GM20431 (cell line): ENCODE data around the gene GSTM1.

Experiments used
- in situ Hi-C: fragments of 300-500 bp; cut with MseI, MboI; formaldehyde crosslinking; loops from one replicate; pipeline ENCODE4 v1.15.0; 2020; ENCODE audit warnings: low sequenced_read_pairs; ENCODE audit not compliant: unreplicated experiment

The GSTM1 gene

DNA sequence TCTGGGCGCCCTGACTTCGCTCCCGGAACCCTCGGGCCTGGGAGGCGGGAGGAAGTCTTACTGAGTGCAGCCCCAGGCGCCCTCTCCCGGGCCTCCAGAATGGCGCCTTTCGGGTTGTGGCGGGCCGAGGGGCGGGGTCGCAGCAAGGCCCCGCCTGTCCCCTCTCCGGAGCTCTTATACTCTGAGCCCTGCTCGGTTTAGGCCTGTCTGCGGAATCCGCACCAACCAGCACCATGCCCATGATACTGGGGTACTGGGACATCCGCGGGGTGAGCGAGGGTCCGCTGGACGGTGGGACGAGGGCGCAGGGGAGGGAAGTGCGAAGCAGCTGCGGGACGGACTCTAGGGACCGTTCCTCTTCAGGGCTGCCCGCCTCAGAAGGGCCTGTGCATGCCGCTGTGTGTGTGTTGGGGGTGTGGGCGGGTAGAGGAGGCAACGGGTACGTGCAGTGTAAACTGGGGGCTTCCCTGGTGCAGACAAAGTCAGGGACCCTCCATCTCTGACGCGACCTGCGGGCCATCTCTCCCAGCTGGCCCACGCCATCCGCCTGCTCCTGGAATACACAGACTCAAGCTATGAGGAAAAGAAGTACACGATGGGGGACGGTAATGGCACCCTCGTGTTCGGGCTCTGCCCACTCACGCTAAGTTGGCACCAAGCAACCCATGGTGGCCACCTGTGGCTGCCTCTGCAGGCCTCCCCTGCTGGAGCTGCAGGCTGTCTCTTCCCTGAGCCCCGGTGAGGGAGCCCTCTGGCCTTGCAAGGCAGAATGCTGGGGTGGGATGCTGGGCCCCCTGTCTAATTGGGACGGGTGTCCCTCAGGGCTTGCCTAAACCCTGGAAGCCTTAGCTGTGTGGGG is at the start of gene GSTM1:
Gene GSTM1, plus strand, starts transcription at position 177 of the 859 bp plus-strand sequence. Its CDS starts 57 bp downstream, at position 234.
- in situ Hi-C loops: no loop called here

DNA sequence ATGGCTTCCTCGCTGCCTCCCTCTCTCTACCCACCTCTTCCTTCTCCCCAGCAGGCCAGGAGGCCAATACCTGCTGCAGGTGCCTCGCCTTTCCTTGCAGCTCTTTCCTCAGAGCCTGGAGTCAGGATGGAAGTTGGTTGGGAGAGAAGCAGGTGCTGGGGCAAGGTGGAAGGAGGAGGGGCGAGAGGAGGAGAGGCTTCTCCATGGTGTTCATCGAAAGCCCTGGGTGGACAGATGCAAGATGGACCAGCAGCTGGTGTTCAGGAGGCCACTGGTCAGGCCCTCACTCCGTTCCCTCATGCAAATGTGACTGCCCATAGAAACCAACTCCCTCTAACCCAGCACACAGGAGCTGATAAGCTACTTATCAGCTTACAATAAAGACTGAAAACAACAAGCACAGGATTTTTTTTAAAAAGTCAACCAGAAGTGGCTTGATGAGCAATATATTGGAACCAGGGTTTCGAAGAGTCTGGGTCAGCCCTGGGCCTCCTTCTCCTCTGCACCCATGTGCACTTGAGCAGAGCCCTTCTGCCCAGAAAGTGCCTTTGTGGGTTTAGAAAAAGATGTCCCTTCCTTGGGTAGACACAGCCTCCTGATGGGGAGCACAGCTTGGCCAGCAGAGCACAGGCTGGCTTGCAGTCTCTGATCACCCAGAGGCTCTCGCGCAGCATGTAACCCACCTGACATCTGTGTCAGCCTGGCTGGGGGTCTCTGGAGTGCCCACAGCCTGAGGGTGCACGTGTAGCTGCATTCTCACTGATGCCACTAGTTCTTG is 48.4 kb upstream of the GSTM1 start:
- in situ Hi-C loops: loop anchor here (25.0 kb wide), 1 partner anchor 348 kb away; the partner anchor contains the start of gene AHCYL1

DNA sequence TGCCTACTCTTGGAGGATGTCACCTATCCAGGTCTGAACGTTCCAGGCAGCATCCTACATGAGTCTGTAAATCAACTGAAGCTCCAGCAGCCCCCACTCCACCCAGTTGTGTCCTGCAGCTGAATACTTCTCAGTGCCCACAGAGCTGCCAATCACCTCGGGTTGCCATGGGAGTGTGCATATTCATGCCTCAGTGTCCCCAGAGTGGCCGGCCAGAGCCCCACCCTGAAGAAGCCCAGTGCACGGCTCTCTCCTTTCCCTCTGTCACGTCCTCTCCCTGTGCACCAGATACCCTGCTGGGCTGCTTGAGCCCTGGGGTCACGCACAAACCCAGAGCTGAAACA is 47.8 kb upstream of the GSTM1 start:
- in situ Hi-C loops: loop anchor here (25.0 kb wide), 1 partner anchor 347 kb away; the partner anchor contains the start of gene AHCYL1

DNA sequence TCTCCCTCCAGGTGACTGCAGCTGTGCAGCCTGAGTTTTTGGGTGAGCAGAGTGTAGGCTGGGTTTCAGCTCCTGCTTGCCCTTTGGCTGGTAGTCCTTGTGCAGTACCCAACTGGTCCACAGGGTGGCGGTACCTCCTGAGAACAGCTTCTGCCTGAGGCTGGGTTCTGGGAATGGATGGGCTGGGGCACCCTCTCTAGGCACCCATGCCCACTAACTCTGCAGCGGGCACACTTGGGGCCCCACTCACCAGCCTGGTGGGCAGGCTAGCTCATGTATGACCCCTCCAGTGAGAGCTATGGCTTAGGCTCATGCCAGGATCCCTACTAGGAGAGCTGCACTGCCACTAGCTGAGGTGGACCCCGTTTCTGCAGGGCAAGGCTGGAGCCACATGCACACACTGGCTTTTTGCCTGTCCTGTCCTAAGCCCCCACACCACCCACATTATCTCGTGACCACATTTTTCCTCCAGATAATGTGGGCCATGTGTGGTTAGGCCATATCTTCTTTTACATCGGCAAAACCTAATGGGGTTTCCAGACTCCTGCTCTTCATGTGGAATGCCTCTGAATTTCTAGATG is 47.2 kb upstream of the GSTM1 start:
- in situ Hi-C loops: loop anchor here (25.0 kb wide), 1 partner anchor 347 kb away; the partner anchor contains the start of gene AHCYL1

DNA sequence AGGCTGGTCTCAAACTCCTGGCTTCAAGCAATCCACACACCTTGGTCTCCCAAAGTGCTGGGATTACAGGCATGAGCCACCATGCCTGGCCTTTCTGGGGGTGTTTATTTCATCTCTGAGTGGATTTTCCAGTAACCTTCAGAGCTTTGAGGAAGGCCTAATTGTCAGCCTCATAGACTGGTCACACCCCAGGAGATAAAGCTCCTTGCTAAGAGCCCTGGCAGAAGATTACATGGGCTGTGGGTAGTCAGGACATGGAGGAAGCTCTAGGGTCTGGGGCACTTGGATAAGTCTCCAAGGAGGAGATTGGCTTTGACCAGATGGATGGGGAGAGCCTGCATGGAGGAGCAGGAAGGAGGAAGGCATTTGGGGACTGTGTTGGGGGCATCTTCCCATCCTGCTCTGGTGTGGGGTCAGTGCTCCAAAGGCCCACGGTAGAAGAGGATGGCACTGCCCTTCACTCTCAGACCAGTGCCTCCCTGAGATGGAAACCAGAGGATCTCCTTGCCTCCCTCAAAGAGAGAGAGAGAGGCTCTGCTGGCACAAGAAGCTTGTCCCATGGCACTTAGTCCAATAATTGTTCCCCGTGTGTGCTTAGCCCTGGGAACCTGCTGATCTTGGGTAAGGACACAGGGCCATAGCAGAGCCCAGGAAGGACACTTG is 46.4 kb upstream of the GSTM1 start:
- in situ Hi-C loops: loop anchor here (25.0 kb wide), 1 partner anchor 346 kb away; the partner anchor contains the start of gene AHCYL1

DNA sequence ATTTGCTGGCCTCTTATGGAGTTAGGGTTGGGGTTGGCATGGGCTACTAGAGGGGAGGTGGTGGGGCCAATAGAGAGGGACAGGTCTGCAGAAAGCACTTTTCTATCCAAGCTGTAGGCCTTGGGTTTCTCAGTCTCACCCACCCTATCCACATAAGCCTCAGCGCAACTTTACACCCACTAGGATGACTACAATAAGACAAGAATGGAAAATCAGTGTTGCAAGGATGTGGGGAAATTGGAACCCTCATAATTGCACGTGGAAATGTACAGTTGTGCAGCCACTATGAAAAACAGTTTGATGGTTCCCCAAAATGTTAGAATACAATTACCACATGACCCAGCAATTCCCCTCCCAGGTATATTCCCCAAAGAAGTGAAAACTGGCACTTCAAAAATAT is 45.8 kb upstream of the GSTM1 start:
- in situ Hi-C loops: loop anchor here (25.0 kb wide), 1 partner anchor 345 kb away; the partner anchor contains the start of gene AHCYL1

DNA sequence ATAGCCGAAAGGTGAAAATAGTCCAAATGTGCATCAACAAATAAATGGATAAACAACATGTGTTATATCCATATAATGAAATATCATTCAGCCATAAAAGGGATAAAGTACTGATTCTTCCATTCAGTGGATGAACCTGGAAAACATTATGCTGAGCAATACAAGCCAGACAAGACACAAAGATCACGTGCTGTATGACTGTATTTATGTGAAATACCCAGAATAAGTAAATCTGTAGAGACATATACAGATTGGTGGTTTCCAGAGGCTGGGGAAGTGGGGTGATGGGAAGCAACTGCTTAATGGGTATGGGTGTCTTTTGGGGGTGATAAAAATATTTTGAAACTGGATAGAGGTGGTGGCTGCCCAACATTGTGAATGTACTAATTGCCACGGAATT is 45.0 kb upstream of the GSTM1 start:
- in situ Hi-C loops: loop anchor here (25.0 kb wide), 1 partner anchor 345 kb away; the partner anchor contains the start of gene AHCYL1

DNA sequence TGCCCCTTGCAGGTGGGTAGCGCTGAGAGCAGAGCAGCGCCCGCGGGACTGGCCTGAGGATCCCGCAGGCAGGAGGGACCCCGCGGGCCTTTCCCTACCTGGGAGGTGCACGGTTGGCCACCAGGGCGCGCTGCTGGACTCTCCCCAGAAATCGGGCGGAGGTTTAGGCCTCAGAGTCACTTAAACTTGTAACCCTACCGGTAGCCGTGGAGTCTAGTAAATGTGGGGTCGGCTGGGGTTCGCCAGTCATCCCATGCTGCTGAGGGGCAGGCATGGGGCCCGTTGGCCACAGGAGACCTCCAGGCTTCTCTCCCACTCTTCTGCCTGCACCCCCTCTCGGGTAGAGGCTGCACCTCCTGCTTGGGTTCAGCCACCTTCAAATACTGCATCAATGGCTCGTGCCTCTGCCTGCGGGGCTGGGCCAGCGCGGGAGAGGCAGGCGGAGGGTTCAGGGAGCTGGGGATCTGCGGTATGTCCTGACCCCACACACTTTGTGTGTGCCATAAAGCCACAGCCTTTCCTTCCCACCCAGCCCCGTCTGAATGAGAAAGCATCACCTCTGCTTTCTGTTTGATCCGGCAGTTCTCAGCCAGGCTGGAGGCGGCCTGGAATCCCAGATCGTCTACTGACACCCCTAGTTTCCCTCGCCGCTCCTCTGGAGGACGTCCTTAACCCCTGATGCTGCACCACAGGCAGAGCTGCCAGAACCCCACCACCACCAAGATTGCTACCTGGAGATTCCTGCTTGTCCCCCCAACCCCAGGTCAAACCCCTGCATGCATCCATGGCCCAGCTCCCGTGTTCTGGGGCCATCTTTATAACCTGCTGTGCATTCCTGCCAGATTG is 44.0 kb upstream of the GSTM1 start:
- in situ Hi-C loops: loop anchor here (25.0 kb wide), 1 partner anchor 344 kb away; the partner anchor contains the start of gene AHCYL1

DNA sequence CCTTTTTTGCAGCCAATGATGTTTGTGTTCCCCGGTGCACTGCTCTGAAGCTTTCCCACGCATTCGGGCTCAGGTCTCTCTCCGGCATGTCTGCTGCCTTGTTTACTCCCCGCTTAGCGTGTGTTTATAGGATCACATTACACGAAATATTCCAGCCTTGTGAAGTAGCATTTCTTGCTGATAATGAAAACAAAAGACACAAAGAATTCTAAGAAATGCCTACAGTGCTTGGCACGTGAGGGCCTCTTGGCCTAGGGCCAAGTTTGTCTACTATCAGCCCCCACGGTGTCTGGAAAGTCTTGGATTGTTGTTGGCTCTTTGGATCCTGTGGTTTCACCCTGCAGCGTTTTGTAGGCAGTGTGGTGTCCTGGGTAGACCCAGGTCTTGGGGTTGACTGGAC is 42.9 kb upstream of the GSTM1 start:
- in situ Hi-C loops: loop anchor here (25.0 kb wide), 1 partner anchor 343 kb away; the partner anchor contains the start of gene AHCYL1

DNA sequence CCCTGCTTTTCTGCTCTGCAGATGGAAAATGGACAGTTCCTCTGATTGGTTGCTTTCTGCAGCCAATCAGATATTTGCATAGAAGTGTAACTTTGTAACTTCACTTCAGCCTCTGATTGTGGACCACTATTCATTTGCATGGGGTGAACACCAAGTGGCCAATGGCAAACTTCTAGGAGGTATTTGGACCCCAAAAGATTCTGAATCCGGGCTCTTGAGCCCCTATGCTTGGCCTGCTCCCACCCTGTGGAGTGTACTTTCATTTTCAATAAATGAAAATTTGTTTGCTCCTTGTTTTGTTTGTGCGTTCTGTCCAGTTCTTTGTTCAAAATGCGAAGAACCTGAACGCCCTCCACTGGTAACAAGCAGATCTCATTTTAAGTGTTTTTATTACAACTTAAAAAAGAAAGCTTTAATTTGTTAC is 38.1 kb upstream of the GSTM1 start:
- in situ Hi-C loops: loop anchor here (25.0 kb wide), 1 partner anchor 338 kb away; the partner anchor contains the start of gene AHCYL1

DNA sequence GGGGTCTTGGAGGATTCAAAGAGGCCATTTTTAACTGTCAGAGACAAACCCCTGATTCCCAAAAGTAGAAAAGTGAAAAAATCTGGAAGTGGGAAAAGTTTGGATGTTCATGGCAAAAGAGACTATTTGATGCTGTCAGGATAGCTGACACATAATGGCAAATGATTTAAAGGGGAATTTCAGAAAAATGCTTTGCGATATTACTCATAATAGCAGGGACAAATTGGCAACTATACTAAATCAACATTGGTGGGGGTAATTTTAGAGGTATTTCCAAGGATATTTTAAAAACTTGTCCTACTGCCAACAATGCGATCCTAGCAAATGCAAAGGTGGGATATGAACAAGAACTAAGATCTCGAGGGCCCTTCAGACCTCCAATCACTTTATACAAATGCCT is 37.0 kb upstream of the GSTM1 start:
- in situ Hi-C loops: loop anchor here (25.0 kb wide), 1 partner anchor 112 kb away; the partner anchor contains the start of gene EPS8L3

DNA sequence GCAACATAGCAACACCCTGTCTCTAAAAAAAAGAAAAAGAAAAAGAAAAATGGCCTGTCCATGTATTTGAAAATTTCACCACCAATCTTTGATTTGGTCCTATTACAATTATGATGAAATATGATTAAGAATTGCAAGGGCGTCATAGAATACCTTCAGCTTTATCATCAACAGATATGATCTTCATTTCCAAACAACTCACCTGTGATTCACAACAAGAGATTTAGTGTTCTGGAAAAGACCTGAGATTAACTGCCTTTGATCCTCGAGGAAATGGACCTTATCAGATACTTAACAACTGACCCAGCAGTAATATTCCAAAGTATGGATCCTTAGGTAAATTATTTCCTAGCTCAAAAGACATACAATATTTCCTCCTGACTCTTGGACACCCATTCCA is 35.2 kb upstream of the GSTM1 start:
- in situ Hi-C loops: loop anchor here (25.0 kb wide), 1 partner anchor 110 kb away; the partner anchor contains the start of gene EPS8L3

DNA sequence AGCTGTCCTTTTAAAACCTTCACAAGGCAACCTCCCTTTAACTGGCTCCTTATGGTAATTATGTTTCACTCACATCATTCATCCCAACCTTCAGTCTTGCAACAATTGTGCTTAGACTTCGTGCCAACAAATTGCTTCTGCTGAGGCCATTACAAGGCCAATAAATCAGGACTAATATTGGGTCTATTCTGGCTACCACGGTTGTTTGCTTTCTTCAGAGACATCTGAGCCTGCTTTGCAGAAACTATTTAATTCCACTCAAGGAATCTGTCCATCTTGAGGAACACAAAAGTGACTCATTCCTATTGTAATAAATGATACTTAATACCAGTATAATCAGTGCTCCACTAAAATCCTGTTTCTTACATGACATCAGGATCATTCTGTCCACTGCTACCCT is 34.3 kb upstream of the GSTM1 start:
- in situ Hi-C loops: loop anchor here (25.0 kb wide), 1 partner anchor 109 kb away; the partner anchor contains the start of gene EPS8L3

DNA sequence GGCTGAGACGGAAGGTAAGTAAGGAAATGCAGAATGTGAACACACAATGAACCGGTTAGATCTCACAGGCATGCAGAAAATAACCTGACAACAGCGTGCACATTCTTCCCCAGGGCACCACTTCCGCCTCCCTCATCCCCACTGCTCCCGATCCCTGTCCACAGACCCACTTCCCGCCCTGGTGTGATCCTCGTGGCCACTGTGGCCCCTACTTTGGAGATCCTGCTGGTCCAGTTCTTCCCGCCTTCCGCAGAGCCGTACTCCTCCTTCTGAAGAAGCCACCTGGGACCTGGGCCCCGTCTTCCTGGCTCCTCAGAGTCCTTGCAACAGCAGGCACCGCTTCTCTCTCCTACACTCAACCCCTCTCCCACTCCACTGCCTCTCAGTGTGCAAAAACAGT is 33.1 kb upstream of the GSTM1 start:
- in situ Hi-C loops: loop anchor here (25.0 kb wide), 1 partner anchor 108 kb away; the partner anchor contains the start of gene EPS8L3

DNA sequence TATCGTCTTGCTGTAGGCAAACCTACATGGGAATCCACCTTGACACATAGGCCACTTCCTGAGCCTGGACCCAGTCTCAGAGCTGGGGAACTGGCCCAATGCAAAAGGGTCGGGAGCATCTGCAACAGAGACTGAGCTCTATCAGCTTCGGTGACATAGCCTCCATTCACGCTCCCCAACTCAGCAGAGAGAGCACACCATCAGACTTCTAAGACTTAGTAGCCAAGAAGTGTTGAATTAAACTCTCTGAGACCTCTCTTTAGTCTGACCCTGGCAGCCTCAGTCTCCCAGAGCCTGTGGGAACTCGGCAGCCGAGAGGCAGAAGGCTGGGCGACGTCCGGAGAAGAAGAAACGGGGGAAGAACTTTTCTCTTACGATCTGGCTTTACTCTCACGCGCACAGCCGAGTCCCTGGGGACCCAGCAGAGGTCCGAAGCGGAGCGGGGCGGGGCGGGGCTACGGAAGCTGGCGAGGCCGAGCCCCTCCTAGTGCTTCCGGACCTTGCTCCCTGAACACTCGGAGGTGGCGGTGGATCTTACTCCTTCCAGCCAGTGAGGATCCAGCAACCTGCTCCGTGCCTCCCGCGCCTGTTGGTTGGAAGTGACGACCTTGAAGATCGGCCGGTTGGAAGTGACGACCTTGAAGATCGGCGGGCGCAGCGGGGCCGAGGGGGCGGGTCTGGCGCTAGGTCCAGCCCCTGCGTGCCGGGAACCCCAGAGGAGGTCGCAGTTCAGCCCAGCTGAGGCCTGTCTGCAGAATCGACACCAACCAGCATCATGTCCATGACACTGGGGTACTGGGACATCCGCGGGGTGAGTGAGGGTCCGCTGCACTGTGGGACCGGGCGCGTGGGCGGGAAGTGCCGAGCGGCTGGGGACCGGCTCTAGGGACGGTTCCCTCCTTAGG is 31.8 kb upstream of the GSTM1 start, which contains the start of gene GSTM4:
Gene GSTM4, plus strand, starts transcription at position 485 of the 905 bp plus-strand sequence. Its CDS starts 291 bp downstream, at position 776.
- in situ Hi-C loops: loop anchor here (25.0 kb wide), 1 partner anchor 106 kb away; the partner anchor contains the start of gene EPS8L3

DNA sequence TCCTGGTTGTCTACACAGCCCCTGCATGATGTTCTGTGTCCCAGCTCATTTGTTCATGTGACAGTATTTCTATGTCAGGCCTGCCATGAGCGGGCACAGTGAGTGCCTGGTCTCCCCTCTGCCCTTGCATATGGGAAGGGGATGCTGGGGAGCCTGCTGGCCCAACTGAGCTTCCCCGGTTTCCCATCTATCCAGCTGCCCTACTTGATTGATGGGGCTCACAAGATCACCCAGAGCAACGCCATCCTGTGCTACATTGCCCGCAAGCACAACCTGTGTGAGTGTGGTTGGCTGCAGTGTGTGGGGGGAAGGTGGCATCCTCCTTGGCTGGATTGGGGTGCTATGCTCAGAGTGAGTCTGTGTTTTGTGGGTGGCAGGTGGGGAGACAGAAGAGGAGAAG is 30.2 kb upstream of the GSTM1 start:
- in situ Hi-C loops: loop anchor here (25.0 kb wide), 1 partner anchor 105 kb away; the partner anchor contains the start of gene EPS8L3

DNA sequence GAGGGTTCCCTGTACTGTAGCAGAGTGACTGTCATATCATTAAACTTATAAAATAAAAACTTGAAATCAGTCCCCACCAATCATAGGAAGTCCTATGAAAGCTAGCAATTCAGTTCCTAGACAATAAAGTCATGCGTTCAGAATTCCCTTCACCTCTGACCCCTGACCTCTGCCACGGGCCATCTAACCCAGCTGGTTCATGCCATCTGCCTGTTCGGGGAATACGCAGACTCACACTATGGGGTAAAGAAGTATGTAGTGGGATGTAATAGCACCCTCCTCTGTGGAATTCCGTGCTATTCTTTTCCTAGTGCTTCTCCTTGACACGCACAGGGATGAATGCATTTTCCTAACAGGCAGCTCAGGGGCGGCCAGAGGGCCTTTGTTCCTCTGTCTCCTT is 29.6 kb upstream of the GSTM1 start:
- in situ Hi-C loops: loop anchor here (25.0 kb wide), 1 partner anchor 104 kb away; the partner anchor contains the start of gene EPS8L3
